ENCODE measurements around the gene ITM2C.

The ITM2C gene

DNA sequence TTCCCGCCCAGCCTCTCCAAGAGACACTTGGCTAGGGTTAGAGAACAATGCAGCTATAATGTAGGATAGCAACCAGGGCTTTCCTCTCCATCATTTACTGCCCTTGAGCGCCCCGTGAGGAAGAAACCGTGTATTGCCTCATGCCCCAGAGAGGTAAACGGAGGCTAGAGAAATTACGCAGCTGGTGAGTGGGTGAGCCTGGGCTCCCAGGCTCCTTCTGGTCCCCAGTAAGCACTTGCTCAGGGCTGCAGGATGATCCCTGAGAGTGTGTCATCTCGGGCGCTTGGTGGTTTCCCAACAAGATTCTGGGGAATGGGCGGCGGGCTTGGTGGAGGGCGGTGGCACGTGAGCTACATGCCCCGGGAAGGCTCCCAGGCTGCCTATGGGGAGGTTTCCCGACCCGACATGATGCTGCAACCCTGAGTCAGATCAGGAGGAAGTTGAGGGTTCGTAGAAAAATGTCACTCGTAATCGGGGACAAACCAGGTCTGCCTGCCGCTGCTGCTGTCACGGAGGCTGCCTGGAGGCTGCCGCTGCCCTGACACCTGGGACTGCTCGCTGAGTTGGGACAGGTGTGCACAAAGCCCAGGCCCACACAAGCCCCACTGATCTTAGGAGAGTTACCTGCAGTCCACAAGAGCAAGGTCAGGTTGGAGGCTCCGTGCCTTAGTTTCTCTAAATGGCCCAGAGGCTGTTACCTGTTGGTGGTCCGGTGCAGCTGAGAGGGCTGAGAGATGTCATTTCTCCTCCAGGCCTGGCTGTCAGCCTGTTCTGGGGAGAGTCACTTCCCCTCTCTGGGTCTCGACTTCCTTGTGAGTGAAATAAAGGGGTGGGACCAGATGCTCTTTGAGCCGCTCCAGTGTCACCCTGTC is 60.0 kb downstream of the ITM2C start, which contains the start of gene GPR55:
Gene GPR55, minus strand, starts transcription at position 773 of the 872 bp plus-strand sequence. CDS start 14,280 bp downstream, outside the sequence.
- no peak within 1 kb of the TSS for H3K4me3 ChIP-seq (ENCODE audit: low read depth, low read length)

GRCh38 chr2:230925443-230925878 is 60.7 kb downstream of the ITM2C start:
- no peak overlapping the region for H3K4me3 ChIP-seq (ENCODE audit: low read depth, low read length)

GRCh38 chr2:230925879-230926765 is 61.4 kb downstream of the ITM2C start:
- H3K4me3 ChIP-seq (ENCODE audit: low read depth, low read length): no peak overlapping the region

- no peak overlapping the region for H3K4me3 ChIP-seq (ENCODE audit: low read depth, low read length)
Measured at GRCh38 chr2:230927711-230928341, 63.1 kb downstream of the ITM2C start.
